ENCODE data around the gene PHACTR1.

The PHACTR1 gene

GRCh38 chr6:12995419-12995818 is 278.9 kb downstream of the PHACTR1 start:
- DNase-seq (ENCODE audit: low read depth) = no peak
- Histone ChIP-seq H3K27me3 (replicated peaks; ENCODE audit: control insufficient read depth, insufficient read depth, low read length) (no peaks in the 10 kb centered on the region), H3K4me3 (ENCODE audit: low read length) (no peak overlapping the region), H3K4me1 (ENCODE audit: control insufficient read depth, insufficient read depth, low read length) (no peaks in the 10 kb centered on the region), H3K9me3 (ENCODE audit: control insufficient read depth, low read length) (peaks cover 10% of the 10 kb centered on the region), H3K36me3 (ENCODE audit: control insufficient read depth, insufficient read depth, low read length, severe bottlenecking) (no peaks in the 10 kb centered on the region), H3K9ac (ENCODE audit: low read length) (no peak overlapping the region)

GRCh38 chr6:13000537-13000936 is 284.0 kb downstream of the PHACTR1 start:
- Histone ChIP-seq H3K36me3 (ENCODE audit: control insufficient read depth, insufficient read depth, low read length, severe bottlenecking) (no peaks in the 10 kb centered on the region), H3K4me1 (ENCODE audit: control insufficient read depth, insufficient read depth, low read length) (no peaks in the 10 kb centered on the region), H3K27me3 (replicated peaks; ENCODE audit: control insufficient read depth, insufficient read depth, low read length) (no peaks in the 10 kb centered on the region), H3K9me3 (ENCODE audit: control insufficient read depth, low read length) (no peaks in the 10 kb centered on the region), H3K9ac (ENCODE audit: low read length) (no peak overlapping the region), H3K4me3 (ENCODE audit: low read length) (no peak overlapping the region)
- DNase-seq (ENCODE audit: low read depth) = no peak

GRCh38 chr6:13001927-13002326 is 285.4 kb downstream of the PHACTR1 start:
- Histone ChIP-seq H3K4me3 (ENCODE audit: low read length) (no peak overlapping the region), H3K36me3 (ENCODE audit: control insufficient read depth, insufficient read depth, low read length, severe bottlenecking) (no peaks in the 10 kb centered on the region), H3K9ac (ENCODE audit: low read length) (no peak overlapping the region), H3K4me1 (ENCODE audit: control insufficient read depth, insufficient read depth, low read length) (peaks cover 3% of the 10 kb centered on the region), H3K9me3 (ENCODE audit: control insufficient read depth, low read length) (no peaks in the 10 kb centered on the region), H3K27me3 (replicated peaks; ENCODE audit: control insufficient read depth, insufficient read depth, low read length) (no peaks in the 10 kb centered on the region)
- DNase-seq (ENCODE audit: low read depth) = no peak

GRCh38 chr6:13004601-13005000 is 288.0 kb downstream of the PHACTR1 start:
- H3K9ac ChIP-seq (ENCODE audit: low read length) = no peak overlapping the region
- no peaks in the 10 kb centered on the region for H3K9me3 ChIP-seq (ENCODE audit: control insufficient read depth, low read length)
- H3K4me3 ChIP-seq (ENCODE audit: low read length) = no peak overlapping the region
- peaks cover 3% of the 10 kb centered on the region for H3K4me1 ChIP-seq (ENCODE audit: control insufficient read depth, insufficient read depth, low read length)
- no peaks in the 10 kb centered on the region for H3K36me3 ChIP-seq (ENCODE audit: control insufficient read depth, insufficient read depth, low read length, severe bottlenecking)
- no peak for DNase-seq (ENCODE audit: low read depth)
- H3K27me3 ChIP-seq (replicated peaks; ENCODE audit: control insufficient read depth, insufficient read depth, low read length) = no peaks in the 10 kb centered on the region

GRCh38 chr6:13005994-13006393 is 289.4 kb downstream of the PHACTR1 start:
- Histone ChIP-seq H3K9ac (ENCODE audit: low read length) (no peak overlapping the region), H3K4me1 (ENCODE audit: control insufficient read depth, insufficient read depth, low read length) (peaks cover 3% of the 10 kb centered on the region), H3K9me3 (ENCODE audit: control insufficient read depth, low read length) (no peaks in the 10 kb centered on the region), H3K36me3 (ENCODE audit: control insufficient read depth, insufficient read depth, low read length, severe bottlenecking) (no peaks in the 10 kb centered on the region), H3K27me3 (replicated peaks; ENCODE audit: control insufficient read depth, insufficient read depth, low read length) (no peaks in the 10 kb centered on the region), H3K4me3 (ENCODE audit: low read length) (no peak overlapping the region)
- DNase-seq (ENCODE audit: low read depth) = no peak

GRCh38 chr6:13006578-13007300 is 290.2 kb downstream of the PHACTR1 start:
- H3K4me1 ChIP-seq (ENCODE audit: control insufficient read depth, insufficient read depth, low read length) = peaks cover 3% of the 10 kb centered on the region
- no peak for DNase-seq (ENCODE audit: low read depth)
- H3K9ac ChIP-seq (ENCODE audit: low read length) = no peak overlapping the region
- no peaks in the 10 kb centered on the region for H3K9me3 ChIP-seq (ENCODE audit: control insufficient read depth, low read length)
- no peak overlapping the region for H3K4me3 ChIP-seq (ENCODE audit: low read length)
- H3K27me3 ChIP-seq (replicated peaks; ENCODE audit: control insufficient read depth, insufficient read depth, low read length) = peaks cover 5% of the 10 kb centered on the region
- no peaks in the 10 kb centered on the region for H3K36me3 ChIP-seq (ENCODE audit: control insufficient read depth, insufficient read depth, low read length, severe bottlenecking)

- Histone ChIP-seq H3K4me1 (ENCODE audit: control insufficient read depth, insufficient read depth, low read length) (peaks cover 3% of the 10 kb centered on the region), H3K27me3 (replicated peaks; ENCODE audit: control insufficient read depth, insufficient read depth, low read length) (peaks cover 15% of the 10 kb centered on the region), H3K36me3 (ENCODE audit: control insufficient read depth, insufficient read depth, low read length, severe bottlenecking) (no peaks in the 10 kb centered on the region), H3K9me3 (ENCODE audit: control insufficient read depth, low read length) (no peaks in the 10 kb centered on the region), H3K4me3 (ENCODE audit: low read length) (no peak overlapping the region), H3K9ac (ENCODE audit: low read length) (no peak overlapping the region)
- DNase-seq (ENCODE audit: low read depth) = no peak
Measured at GRCh38 chr6:13007744-13008143, 291.2 kb downstream of the PHACTR1 start.

- Histone ChIP-seq H3K27me3 (replicated peaks; ENCODE audit: control insufficient read depth, insufficient read depth, low read length) (peaks cover 22% of the 10 kb centered on the region), H3K9ac (ENCODE audit: low read length) (no peak overlapping the region), H3K4me1 (ENCODE audit: control insufficient read depth, insufficient read depth, low read length) (peaks cover 11% of the 10 kb centered on the region), H3K4me3 (ENCODE audit: low read length) (no peak overlapping the region), H3K36me3 (ENCODE audit: control insufficient read depth, insufficient read depth, low read length, severe bottlenecking) (no peaks in the 10 kb centered on the region), H3K9me3 (ENCODE audit: control insufficient read depth, low read length) (no peaks in the 10 kb centered on the region)
- DNase-seq (ENCODE audit: low read depth) = no peak
Measured at GRCh38 chr6:13009031-13009430, 292.5 kb downstream of the PHACTR1 start.

GRCh38 chr6:13009461-13009860 is 292.9 kb downstream of the PHACTR1 start:
- Histone ChIP-seq H3K27me3 (replicated peaks; ENCODE audit: control insufficient read depth, insufficient read depth, low read length) (peaks cover 22% of the 10 kb centered on the region), H3K36me3 (ENCODE audit: control insufficient read depth, insufficient read depth, low read length, severe bottlenecking) (no peaks in the 10 kb centered on the region), H3K9ac (ENCODE audit: low read length) (no peak overlapping the region), H3K4me1 (ENCODE audit: control insufficient read depth, insufficient read depth, low read length) (peaks cover 16% of the 10 kb centered on the region), H3K4me3 (ENCODE audit: low read length) (no peak overlapping the region), H3K9me3 (ENCODE audit: control insufficient read depth, low read length) (no peaks in the 10 kb centered on the region)
- no peak for DNase-seq (ENCODE audit: low read depth)

- H3K27me3 ChIP-seq (replicated peaks; ENCODE audit: control insufficient read depth, insufficient read depth, low read length) = peaks cover 28% of the 10 kb centered on the region
- H3K4me3 ChIP-seq (ENCODE audit: low read length) = no peak overlapping the region
- no peaks in the 10 kb centered on the region for H3K9me3 ChIP-seq (ENCODE audit: control insufficient read depth, low read length)
- H3K36me3 ChIP-seq (ENCODE audit: control insufficient read depth, insufficient read depth, low read length, severe bottlenecking) = no peaks in the 10 kb centered on the region
- H3K4me1 ChIP-seq (ENCODE audit: control insufficient read depth, insufficient read depth, low read length) = peaks cover 16% of the 10 kb centered on the region
- no peak overlapping the region for H3K9ac ChIP-seq (ENCODE audit: low read length)
- no peak for DNase-seq (ENCODE audit: low read depth)
Measured at GRCh38 chr6:13011612-13012146, 295.1 kb downstream of the PHACTR1 start.

GRCh38 chr6:13012296-13012695 is 295.7 kb downstream of the PHACTR1 start:
- Histone ChIP-seq H3K4me3 (ENCODE audit: low read length) (no peak overlapping the region), H3K9me3 (ENCODE audit: control insufficient read depth, low read length) (no peaks in the 10 kb centered on the region), H3K27me3 (replicated peaks; ENCODE audit: control insufficient read depth, insufficient read depth, low read length) (peaks cover 28% of the 10 kb centered on the region)

More at GRCh38 chr6:13012296-13012695, 295.7 kb downstream of the PHACTR1 start:
- Histone ChIP-seq H3K4me1 (ENCODE audit: control insufficient read depth, insufficient read depth, low read length) (peaks cover 15% of the 10 kb centered on the region), H3K9ac (ENCODE audit: low read length) (no peak overlapping the region), H3K36me3 (ENCODE audit: control insufficient read depth, insufficient read depth, low read length, severe bottlenecking) (no peaks in the 10 kb centered on the region)
- DNase-seq (ENCODE audit: low read depth) = no peak
